Ishikawa (cell line): ENCODE results near the gene PLEKHJ1.

Experiments used
- CEBPB ChIP-seq: IDR thresholded peaks from 2 replicates; pipeline ENCODE4 v1.6.1; 2012
- CREB1 ChIP-seq: IDR thresholded peaks from 2 replicates; pipeline ENCODE4 v1.6.1; 2012; ENCODE audit warnings: low read depth
- EGR1 ChIP-seq: IDR thresholded peaks from 2 replicates; pipeline ENCODE4 v1.6.1; 2012
- EP300 ChIP-seq: IDR thresholded peaks from 2 replicates; pipeline ENCODE4 v1.6.1; 2012; ENCODE audit warnings: borderline replicate concordance
- FOXM1 ChIP-seq: IDR thresholded peaks from 2 replicates; pipeline ENCODE4 v1.6.1; 2012; ENCODE audit warnings: low read depth, borderline replicate concordance
- NFIC ChIP-seq: IDR thresholded peaks from 2 replicates; pipeline ENCODE4 v1.6.1; 2012
- RAD21 ChIP-seq: IDR thresholded peaks from 2 replicates; pipeline ENCODE4 v1.6.1; 2012; ENCODE audit warnings: low read depth
- TAF1 ChIP-seq: IDR thresholded peaks from 2 replicates; pipeline ENCODE4 v1.6.1; 2012; ENCODE audit warnings: low read depth, mild to moderate bottlenecking
- TCF12 ChIP-seq: IDR thresholded peaks from 2 replicates; pipeline ENCODE4 v1.6.1; 2012; ENCODE audit warnings: low read depth
- TEAD4 ChIP-seq: IDR thresholded peaks from 2 replicates; pipeline ENCODE4 v1.6.1; 2012
- YY1 ChIP-seq: IDR thresholded peaks from 2 replicates; pipeline ENCODE4 v1.6.1; 2012; ENCODE audit warnings: low read depth
- ZBTB7A ChIP-seq: IDR thresholded peaks from 2 replicates; pipeline ENCODE4 v1.6.1; 2012; ENCODE audit warnings: low read depth
- TF ChIP-seq, protein P1 (sequence below): IDR thresholded peaks from 2 replicates; pipeline ENCODE4 v1.6.1; 2012
- TF ChIP-seq, protein P2 (sequence below): IDR thresholded peaks from 2 replicates; pipeline ENCODE4 v1.6.1; 2012; ENCODE audit warnings: low read depth, mild to moderate bottlenecking
- TF ChIP-seq, protein P3 (sequence below): IDR thresholded peaks from 2 replicates; pipeline ENCODE4 v1.6.1; 2012

The PLEKHJ1 gene

DNA sequence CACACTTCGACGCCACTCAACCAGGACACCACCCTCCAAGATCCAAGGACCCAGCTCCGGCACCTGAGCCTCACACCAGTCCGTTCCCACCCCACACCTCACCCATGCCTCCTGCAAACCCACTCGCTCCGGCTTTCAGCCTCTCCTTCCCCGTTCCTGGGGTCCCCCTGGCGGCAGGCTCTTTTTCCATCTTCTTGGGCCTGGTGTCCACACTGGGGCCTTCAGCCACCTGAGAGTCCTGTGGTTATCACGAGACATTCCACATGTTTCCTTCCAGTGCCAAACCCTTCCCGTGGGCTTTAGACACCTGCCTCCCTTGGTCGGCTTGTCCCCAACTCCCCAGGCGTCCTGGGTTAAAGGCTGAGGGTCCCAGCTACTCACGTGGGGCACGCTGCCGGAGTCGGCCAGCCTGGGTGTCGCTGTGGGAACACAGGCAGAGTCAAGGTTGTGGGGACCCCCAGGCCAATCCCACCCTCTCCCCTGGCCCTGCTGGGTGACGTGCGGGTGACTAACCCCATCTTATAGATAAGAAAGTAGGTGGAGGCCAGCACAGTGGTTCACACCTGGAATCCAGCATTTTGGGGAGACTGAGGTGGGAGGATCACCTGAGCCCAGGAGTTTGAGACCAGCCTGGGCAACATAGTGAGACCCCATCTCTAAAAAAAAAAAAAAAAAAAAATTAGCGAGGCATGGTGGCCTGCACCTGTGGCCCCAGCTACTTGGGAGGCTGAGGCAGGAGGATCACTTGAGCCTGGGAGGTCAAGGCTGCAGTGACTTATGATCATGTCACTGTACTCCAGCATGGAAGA, 18.1 kb upstream of the PLEKHJ1 start:
- TF ChIP-seq TCF12 (no peak), TEAD4 (no peak), ZBTB7A (0 out of 2 replicates have a peak, but pooled peaks have one; percentile 38)
- TF ChIP-seq, protein P1, sequence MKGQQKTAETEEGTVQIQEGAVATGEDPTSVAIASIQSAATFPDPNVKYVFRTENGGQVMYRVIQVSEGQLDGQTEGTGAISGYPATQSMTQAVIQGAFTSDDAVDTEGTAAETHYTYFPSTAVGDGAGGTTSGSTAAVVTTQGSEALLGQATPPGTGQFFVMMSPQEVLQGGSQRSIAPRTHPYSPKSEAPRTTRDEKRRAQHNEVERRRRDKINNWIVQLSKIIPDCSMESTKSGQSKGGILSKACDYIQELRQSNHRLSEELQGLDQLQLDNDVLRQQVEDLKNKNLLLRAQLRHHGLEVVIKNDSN = no peak

DNA sequence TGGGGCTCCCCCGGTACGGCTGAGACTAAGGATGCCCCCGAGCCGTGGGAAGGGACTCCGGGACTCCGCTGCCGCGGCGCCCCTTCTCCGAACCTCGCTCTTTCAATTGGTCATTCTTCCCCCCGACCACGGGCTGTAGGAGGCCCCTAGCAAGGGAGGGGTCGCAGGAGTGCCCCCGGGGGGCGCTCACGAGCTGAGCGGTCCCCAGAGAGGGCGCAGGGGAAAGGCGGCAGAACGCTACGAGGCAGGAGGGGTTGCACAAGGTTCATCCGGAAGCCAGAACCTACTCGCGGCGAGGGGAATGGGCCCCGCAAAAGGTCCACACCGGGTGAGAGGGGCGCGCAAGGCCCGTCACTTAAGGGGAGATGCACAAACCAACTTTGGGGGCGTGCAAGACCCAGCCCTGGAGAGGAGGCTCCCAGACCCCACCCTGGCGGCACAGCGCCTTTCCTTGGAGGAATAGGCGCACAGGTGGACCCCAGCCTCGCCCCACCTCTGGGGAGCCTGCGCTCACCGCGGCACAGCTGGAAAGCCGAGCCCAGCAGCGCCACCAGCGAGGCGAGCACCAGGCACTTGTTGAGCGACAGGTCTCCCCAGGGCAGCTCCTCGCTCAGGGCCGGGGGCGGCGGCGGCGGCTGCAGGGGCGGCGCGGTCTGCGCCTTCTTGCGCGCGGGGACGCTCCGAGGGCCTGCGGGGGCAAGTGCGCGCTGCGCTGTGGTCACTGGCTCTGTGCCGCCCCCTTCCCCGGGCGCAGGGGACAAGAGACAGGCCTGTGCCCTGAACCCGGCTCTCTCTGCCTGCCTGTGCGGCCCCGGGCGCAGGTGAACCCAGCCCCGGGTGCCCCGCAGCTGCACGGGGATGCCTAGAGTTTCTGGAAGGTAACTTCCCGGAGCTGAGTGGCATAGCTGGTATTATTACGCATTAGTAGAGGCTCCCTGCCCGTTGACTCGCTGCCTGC, 17.3 kb upstream of the PLEKHJ1 start:
- TF ChIP-seq ZBTB7A = no peak
- TF ChIP-seq NFIC = no peak
- TF ChIP-seq, protein P2, sequence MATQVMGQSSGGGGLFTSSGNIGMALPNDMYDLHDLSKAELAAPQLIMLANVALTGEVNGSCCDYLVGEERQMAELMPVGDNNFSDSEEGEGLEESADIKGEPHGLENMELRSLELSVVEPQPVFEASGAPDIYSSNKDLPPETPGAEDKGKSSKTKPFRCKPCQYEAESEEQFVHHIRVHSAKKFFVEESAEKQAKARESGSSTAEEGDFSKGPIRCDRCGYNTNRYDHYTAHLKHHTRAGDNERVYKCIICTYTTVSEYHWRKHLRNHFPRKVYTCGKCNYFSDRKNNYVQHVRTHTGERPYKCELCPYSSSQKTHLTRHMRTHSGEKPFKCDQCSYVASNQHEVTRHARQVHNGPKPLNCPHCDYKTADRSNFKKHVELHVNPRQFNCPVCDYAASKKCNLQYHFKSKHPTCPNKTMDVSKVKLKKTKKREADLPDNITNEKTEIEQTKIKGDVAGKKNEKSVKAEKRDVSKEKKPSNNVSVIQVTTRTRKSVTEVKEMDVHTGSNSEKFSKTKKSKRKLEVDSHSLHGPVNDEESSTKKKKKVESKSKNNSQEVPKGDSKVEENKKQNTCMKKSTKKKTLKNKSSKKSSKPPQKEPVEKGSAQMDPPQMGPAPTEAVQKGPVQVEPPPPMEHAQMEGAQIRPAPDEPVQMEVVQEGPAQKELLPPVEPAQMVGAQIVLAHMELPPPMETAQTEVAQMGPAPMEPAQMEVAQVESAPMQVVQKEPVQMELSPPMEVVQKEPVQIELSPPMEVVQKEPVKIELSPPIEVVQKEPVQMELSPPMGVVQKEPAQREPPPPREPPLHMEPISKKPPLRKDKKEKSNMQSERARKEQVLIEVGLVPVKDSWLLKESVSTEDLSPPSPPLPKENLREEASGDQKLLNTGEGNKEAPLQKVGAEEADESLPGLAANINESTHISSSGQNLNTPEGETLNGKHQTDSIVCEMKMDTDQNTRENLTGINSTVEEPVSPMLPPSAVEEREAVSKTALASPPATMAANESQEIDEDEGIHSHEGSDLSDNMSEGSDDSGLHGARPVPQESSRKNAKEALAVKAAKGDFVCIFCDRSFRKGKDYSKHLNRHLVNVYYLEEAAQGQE = no peak
- no peak for TF ChIP-seq EP300
- TF ChIP-seq TAF1 = no peak
- no peak for TF ChIP-seq CEBPB
- no peak for TF ChIP-seq RAD21
- no peak for TF ChIP-seq FOXM1

DNA sequence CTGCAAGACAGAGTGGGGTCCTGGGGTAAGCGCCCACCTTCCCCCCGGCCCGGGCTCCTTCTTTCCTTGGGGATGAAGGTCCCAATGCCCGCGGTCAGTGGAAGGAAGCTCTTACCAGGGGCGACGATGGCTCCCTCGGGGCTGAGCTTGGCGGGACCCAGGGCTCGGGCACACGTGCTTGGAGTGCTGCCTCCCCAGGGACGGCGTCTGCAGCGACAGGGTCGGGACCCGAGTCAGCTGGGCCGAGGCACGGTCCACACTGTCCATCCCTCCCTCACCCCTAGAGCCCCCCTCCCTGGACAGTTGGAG, 16.6 kb upstream of the PLEKHJ1 start:
- TF ChIP-seq ZBTB7A (no peak), YY1 (no peak), EGR1 (no peak), CREB1 (no peak)

DNA sequence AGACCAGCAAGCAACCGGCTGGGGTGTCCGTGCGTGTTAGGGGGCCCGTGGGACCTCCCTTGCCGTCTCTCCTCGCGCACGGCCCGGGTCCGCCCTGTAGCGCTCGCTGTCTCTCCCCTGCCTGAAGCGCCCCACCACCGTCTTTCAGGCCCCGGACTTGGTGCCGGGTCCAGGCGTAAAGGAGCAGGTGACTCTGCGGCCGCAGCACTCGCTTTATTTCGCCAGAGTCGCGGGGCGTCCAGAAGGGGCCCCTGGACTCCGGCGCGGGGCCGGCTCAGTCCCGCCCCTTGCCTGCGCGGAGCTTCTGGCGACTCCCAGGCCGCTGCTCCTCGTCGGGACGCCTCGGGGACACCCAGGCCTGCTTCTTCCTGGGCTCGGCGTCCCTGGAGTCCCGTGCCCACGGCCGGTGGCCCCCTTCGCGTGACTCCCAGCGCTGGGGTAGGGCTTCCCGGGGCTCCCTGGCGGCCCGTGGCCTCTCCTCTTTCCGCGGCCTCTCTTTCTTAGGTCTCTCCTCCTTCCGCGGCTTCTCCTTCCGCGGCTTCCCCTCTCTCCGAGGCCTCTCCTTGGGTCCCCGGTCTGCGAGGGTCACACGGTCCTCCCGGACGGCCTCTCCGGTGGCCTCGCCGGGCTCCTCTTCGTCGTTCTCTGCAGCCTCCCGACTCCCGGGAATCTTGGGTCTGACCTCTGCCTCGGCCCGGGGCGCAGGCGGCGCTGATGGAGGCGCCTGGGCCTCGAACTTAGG, 16.1 kb upstream of the PLEKHJ1 start:
- no peak for TF ChIP-seq CREB1
- TF ChIP-seq TEAD4 = no peak
- no peak for TF ChIP-seq NFIC
- no peak for TF ChIP-seq EP300
- TF ChIP-seq, protein P3, sequence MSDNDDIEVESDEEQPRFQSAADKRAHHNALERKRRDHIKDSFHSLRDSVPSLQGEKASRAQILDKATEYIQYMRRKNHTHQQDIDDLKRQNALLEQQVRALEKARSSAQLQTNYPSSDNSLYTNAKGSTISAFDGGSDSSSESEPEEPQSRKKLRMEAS = no peak

DNA sequence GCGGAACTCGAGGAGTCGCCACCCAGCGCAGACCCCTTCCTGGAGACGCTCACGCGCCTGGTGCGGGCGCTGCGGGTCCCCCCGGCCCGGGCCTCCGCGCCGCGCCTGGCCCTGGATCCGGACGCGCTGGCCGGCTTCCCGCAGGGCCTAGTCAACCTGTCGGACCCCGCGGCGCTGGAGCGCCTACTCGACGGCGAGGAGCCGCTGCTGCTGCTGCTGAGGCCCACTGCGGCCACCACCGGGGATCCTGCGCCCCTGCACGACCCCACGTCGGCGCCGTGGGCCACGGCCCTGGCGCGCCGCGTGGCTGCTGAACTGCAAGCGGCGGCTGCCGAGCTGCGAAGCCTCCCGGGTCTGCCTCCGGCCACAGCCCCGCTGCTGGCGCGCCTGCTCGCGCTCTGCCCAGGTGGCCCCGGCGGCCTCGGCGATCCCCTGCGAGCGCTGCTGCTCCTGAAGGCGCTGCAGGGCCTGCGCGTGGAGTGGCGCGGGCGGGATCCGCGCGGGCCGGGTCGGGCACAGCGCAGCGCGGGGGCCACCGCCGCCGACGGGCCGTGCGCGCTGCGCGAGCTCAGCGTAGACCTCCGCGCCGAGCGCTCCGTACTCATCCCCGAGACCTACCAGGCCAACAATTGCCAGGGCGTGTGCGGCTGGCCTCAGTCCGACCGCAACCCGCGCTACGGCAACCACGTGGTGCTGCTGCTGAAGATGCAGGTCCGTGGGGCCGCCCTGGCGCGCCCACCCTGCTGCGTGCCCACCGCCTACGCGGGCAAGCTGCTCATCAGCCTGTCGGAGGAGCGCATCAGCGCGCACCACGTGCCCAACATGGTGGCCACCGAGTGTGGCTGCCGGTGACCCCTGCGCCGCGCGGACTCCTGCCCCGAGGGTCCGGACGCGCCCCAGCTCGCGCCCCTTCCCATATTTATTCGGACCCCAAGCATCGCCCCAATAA, 15.3 kb upstream of the PLEKHJ1 start:
- TF ChIP-seq TCF12 (no peak), EGR1 (no peak), CREB1 (no peak)

DNA sequence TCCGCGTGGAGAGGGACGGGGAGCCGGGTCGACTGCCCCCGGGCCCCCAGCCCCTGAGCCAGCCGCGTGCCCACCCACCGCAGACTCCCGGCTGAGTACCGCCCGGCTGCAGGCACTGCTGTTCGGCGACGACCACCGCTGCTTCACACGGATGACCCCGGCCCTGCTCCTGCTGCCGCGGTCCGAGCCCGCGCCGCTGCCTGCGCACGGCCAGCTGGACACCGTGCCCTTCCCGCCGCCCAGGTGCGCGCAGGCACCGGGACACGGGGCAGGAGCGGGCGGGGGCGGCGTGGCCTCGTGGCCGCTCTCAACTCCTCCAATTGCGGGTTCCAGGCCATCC, 14.6 kb upstream of the PLEKHJ1 start:
- TF ChIP-seq ZBTB7A = no peak
- no peak for TF ChIP-seq CEBPB
- TF ChIP-seq, protein P1 = no peak
- no peak for TF ChIP-seq NFIC
- no peak for TF ChIP-seq TAF1
- no peak for TF ChIP-seq TEAD4
- TF ChIP-seq, protein P2 = no peak
- TF ChIP-seq YY1 = no peak
- no peak for TF ChIP-seq FOXM1
- TF ChIP-seq RAD21 = no peak
- TF ChIP-seq CREB1 = no peak
- TF ChIP-seq, protein P3 = no peak
- no peak for TF ChIP-seq EGR1
- no peak for TF ChIP-seq EP300
- no peak for TF ChIP-seq TCF12
